ENCODE data around the gene PYHIN1. TPM values are rescaled to one million over a fixed set of nuclear protein-coding genes. Genes with fewer than 3 reads are reported as not detected.

Gene PYHIN1
- polyA plus RNA-seq (ENCODE audit: insufficient read length in 4 of 4): under 1 TPM in 3 of 4 donors, not detected in 1; 0.11 to 0.45 (median 0.21) TPM

DNA sequence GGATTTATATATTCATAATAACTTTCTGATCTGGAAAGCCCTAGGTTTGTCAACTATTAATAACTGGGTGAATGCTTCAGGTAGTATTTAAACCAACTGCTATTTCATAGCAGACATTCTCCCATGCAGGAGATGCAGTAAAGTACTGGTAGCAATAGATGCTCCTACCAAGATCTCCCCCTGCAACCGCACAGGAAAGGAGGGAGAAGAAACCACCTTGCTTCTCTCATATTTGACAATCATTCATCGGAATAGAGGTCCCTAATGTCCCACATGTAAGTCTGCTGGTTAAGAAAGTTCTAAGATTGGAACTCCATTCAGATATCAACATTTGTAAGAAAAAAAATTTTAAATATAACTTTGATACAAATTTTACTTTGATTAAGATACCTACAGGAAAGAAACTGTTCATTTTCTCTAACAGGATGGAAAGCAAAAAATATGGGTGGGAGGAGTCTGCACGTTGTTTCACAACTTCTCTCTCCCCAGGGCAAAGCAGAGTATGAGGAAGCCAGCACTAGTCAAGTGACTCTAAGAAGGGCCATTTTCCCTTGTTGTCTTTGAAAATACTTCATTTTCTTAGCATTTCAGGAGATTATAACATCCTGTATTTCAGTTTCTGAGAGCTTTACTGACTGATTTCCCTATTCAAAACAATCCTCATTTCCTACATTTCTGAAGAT, at the start of gene PYHIN1:
Gene PYHIN1 (plus strand): TSS at position 498 of the 683 bp plus-strand sequence. CDS start 5,359 bp downstream, outside the sequence.
- DNase-seq (ENCODE audit: low read depth in 4 of 4, low spot score in 3 of 4): no peak

DNA sequence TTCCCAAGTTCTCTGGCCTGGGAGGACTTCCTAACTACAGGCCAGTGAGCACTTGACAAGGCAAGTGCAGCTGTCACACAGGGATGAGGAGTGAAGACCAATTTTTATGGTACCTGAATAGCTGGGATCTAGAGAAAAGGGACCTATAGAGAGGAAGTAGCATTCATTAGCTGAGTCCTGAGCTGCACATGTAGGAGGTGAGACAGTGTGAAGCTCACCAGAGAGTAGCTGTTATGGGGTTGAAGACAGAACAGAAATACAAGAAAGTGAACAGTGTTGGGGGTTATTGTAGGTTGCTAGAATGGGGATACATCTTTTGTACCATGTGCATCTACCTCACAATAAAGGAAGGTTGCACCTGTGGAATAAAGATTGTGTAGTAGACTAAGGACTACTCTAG, 37.7 kb upstream of the PYHIN1 start:
- no peak for DNase-seq (ENCODE audit: low read depth in 4 of 4, low spot score in 3 of 4)

DNA sequence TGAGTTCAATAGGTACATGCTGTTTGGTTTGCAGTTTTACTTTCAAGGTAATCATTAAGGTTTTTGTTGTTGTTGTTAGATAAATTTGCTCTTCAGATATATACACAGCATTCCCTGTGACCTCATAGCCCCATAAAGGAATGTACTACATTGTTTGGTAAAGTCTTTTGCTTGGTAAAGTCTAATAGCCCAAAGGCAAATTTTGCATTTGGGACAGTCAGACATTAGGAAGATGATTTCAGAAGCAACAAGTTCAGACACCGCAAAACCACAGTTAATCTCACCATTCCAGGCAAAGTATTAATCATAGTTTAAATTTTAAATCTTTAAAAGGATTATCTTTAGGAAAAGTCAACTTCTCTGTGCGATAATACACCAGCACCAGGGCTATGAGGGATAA, 32.6 kb upstream of the PYHIN1 start:
- no peak for DNase-seq (ENCODE audit: low read depth in 4 of 4, low spot score in 3 of 4)

DNA sequence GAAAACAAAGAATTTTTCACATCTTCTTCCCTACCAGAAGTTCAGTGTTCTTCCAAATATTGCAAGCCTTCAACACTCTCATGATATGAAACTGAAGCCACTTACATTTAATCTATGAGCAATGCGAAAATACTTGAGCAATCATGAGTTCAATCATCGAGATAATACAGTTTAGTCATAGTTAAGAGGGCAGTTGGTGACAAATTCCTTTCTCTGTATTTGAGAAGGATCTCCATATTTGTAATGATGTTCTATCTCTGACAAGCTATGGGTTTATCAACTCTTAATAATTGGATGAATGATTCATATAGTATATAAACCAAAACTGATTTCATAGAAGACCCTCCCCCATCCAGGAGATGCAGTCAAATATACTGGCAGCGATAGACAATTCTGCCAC, 29.7 kb upstream of the PYHIN1 start:
- no peak for DNase-seq (ENCODE audit: low read depth in 4 of 4, low spot score in 3 of 4)

DNA sequence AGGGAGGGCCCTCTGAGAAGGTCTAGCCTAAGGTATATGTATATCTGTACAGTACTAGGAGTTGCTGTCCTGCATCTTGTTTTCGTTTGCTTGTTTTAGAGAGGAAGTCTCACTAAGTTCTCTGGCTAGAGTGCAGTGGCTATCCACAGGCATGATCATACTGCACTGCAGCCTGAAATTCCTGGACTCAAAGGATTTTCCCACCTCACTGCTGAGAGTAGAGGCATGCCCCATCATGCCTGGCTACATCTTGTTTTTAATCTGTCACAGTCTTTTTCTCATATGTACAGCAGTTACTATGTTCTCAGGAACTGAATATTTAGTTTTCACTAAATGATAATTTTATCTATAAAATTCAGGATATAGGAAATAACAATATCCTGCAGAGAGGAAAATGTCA, 15.3 kb upstream of the PYHIN1 start:
- no peak for DNase-seq (ENCODE audit: low read depth in 4 of 4, low spot score in 3 of 4)

DNA sequence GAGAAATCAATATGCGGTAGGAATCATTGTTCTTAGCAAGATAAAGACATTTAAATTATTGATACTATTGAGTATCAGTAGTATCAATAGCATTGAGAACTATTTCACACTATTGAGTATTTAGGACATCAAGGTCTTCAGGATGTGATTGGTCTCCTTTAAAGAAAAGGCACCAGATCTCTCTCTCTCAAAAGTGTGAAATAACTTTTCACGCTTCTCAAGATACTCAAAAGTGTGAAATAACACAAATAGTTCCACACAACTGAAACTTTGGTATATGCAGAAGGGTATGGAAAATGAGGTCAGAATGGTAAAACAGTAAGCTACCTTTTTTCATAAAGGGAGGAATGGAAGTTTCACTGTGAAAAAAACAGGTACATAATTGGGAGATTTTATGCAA, 6.7 kb upstream of the PYHIN1 start:
- DNase-seq (ENCODE audit: low read depth in 4 of 4, low spot score in 3 of 4): no peak

DNA sequence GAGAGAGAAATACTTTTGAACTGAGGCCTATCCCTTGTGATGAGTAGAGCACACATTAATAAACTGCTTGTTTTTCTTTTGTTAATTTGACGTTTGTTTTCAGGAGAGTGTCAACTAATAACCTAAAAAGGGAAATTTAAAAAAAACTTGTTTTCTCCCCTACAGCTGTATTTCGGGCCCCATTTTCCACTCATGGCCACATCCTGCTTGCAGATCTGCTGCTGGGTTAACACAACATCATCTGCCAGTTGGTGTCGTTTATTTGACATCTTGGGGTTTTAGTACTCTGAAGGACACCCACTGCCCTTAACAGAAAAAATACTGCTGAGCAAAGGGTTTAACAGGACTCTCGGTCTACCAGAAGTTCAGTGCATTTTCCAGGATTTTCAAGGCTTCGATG, 848 bp upstream of the PYHIN1 start:
- no peak for DNase-seq (ENCODE audit: low read depth in 4 of 4, low spot score in 3 of 4)

DNA sequence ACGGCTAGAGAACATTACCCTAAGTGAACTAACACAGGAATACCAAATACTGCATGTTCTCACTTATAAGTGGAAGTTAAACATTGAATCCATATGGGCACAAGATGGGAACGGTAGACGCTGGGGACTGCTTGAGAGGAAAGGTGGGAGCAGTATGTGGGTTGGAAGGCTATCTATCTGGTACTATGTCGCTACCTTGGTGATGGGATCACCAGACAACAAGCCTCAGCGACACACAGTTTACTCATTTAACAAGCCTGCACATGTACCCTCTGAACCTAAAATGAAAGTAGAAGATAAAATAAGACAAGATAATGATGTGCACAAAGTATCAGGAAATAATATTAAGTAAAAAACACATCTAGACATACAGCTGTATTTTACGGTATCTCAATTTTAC, 819 bp downstream of the PYHIN1 start:
- no peak for DNase-seq (ENCODE audit: low read depth in 4 of 4, low spot score in 3 of 4)

DNA sequence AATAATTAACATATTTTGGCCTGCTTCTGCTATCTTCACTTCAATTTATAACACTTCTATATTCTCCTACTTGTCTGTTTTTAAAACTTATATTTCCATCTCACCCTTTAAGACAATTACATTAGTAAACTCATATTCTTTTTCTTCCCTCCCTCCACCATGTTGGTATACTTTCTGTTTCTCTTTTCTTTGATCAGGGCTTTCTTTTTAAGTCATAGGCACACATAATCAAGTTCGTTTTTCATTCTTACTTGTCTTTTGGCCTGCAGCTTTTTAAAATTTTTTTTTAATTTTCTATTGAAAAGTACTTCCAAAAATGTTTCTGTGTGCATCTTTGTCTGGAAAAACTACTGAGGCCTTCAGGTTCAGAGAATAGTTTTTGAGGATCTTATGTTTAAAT, 2.3 kb downstream of the PYHIN1 start:
- DNase-seq (ENCODE audit: low read depth in 4 of 4, low spot score in 3 of 4): no peak

DNA sequence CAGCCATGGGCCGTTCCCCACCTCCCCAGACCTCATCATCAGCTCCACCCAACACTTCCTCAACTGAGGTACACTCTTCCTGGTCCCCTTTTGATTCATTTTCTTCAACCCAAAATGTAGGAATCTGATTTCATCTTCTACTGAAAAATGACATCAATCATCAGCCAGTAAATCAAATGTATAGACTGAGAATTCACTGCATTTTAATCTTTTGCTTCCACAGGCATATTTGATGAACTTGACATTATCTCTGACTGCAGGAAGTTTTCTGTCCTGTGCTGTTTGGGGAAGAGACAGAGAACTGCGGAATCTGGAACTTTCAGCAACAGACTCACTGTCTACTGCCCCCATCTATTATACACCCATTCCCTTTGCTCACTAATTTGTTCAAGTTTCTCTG, 7.8 kb downstream of the PYHIN1 start:
- DNase-seq (ENCODE audit: low read depth in 4 of 4, low spot score in 3 of 4): no peak

DNA sequence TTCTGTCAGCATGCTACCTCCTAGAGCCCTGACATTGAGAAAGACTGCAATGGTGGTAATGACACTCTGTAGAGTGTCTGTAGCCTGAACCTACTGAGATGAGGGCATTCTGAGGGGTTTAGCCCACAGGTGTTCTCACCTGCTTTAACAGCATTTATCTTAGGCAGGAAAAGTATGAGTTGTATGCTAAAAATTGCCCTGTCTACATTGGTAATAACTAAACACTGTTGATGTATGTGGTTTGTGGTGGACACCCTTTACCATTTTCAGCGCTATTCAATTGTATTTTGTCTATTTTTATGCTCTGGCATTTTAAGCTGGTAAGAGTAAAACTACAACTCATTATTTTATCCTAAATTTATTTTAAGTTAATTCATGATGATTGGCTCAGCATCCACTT, 10.0 kb downstream of the PYHIN1 start:
- DNase-seq (ENCODE audit: low read depth in 4 of 4, low spot score in 3 of 4): no peak

DNA sequence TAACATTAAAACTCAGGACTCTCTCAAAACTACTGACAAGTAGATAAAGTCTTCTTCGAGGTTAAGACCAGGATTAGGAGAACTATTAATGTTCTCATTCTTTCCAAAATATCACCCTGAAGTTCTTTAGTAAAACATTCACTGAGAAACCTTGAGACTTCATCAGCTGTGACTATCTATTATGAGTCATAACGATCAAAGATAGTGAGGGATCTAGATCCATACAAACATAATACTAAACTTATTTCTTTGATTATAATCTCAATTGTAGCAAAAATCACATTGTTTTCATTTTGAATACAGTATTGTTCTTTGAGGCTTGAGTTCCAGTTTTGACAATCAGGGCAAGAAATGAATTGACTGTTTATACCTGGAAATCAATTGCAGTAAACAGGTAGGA, 11.1 kb downstream of the PYHIN1 start:
- DNase-seq (ENCODE audit: low read depth in 4 of 4, low spot score in 3 of 4): no peak

DNA sequence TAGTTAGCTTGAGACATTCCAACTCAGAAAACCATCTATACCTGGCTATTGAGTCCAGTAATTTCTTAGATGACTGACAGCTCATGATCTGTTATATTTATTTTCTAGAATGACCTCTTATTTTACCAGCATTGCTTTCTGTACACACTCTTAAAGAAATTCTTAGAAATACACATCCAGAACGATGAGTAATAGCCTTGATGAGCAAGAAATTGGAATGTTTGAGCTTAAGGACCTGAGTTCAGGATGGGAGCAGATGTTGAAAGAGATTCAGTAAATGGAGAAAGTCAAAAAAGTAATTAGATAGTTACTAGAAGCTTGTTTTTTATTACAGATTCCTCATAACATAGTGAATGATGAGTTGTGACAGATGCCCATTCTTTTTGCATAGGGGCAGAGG, 11.7 kb downstream of the PYHIN1 start:
- DNase-seq (ENCODE audit: low read depth in 4 of 4, low spot score in 3 of 4): no peak

DNA sequence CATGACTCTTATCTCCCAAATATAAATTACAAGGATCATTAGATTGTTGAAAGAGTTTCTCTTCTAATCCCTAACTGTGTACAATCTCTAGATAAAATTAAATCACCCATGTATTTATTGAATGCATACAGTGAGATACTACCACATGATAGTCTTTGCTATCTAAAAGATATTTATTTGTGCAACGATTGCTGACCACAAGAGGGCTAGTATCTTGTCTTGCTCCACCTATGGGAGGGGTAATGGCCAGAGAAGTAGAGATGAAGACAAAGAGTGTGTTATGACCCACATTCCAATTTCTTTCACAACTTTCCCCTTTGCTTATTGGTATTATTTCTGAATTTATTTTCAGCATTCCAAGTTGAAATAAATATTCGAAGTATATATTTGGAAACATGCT, 13.7 kb downstream of the PYHIN1 start:
- DNase-seq (ENCODE audit: low read depth in 4 of 4, low spot score in 3 of 4): no peak

DNA sequence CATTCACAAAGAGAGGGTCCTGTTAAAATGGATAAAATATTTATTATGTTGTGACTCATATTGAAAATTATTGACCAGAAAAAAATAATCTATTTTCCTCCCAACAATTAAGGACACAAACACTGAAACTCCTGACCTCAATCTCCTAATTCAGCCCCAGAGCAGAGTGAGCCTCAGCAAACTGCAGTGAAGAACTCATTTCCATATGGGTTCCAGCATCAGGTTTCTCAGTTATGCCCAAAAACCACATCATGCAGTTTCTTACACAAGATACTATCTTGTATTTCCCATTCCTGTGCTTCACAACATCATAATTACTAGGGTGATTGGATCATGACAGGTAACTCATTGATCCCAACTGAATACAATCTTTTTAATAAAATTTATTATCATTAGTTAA, 15.4 kb downstream of the PYHIN1 start:
- DNase-seq (ENCODE audit: low read depth in 4 of 4, low spot score in 3 of 4): no peak

DNA sequence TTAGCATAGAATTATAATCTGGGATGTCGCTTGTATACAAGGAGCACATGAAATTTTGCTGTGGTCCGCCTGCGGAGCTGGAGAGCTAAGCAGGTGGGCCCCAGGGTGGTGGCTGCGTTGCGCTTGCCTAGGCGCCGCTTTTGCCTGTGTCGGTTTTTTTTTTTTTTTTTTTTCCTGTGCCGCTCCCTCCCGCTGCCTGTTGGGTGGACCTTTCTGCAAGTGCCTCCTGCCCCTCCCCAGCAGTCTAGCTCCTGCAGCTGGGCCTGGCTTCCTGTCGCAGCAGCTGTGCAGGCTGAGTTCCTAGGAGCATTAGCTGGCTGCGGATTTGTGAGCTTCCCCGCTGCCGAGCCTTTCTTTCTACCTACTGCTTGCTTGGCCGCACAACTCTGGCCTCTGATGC, 20.6 kb downstream of the PYHIN1 start:
- DNase-seq (ENCODE audit: low read depth in 4 of 4, low spot score in 3 of 4): no peak

DNA sequence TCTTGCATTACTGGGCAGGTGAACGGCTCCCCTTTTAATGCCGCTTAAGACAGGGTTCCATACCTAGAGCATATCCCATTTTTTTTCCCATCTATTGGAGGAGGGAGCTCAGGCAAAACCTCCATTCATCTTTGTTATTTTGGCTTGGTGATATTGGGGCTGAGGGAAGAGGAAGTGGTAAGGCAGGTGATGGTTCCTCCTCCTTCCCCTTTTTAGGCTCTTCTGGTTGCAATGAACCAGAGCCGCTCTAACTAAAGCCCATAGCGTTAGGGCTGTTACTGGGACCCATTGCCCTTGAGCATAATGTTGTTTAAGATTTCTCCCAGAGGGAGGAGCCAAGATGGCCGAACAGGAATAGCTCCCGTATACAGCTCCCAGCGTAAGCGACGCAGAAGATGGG, 21.1 kb downstream of the PYHIN1 start:
- no peak for DNase-seq (ENCODE audit: low read depth in 4 of 4, low spot score in 3 of 4)

DNA sequence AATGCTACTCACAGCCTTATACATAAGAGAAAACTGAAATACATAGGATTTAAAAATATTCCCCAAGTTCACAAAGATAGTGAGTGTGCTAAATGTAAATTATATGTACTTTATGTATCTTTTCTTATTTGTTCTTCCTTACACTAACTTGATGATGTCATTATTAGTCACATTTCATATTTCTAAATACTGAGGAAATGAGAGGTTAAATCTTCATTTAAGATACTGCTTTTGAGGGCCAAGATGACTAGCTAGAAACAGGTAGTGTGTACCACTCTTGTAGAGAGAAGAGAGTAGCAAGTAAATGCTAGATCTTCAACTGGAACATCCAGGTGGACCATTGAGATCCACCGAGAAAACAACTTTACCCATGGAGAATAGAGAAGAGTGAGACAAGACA, 29.8 kb downstream of the PYHIN1 start:
- no peak for DNase-seq (ENCODE audit: low read depth in 4 of 4, low spot score in 3 of 4)

DNA sequence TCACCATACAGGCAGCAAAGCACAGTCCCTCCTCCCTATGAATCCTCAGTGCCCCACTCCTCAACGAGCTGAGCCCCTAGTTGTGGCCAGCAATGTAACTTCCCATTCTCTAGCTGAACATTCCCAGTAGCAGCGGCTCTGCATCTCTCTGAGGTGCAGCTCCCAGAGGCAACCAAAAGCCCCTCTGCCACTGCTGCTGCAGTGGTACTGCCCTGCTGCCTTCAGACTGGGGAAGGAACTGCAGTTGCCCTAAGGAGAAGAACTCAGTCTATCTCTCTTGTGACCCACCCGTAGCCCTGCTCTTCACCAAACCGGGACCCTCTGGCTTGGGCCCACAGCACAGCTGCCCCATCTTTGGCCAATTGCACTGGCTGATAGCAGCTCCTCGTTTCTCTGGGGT, 31.6 kb downstream of the PYHIN1 start:
- DNase-seq (ENCODE audit: low read depth in 4 of 4, low spot score in 3 of 4): no peak

DNA sequence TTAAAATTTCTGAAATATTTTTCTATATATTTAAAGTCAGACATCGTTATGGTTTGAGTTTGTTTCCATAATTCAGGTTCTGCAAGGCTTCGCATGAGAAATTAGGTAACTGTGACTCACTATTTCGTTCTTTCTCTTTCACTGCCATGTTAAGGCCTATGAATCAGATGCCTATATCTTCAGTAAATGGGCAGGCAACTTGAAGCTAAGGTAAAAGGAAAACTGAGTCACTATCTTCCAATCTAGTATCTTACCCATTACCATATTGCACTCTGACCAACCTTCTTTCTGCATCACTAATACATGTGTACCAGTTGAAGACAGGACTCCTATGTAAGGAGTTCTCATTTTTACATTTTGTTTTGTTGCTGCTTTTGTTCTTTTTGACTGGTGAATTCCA, 37.8 kb downstream of the PYHIN1 start:
- no peak for DNase-seq (ENCODE audit: low read depth in 4 of 4, low spot score in 3 of 4)

DNA sequence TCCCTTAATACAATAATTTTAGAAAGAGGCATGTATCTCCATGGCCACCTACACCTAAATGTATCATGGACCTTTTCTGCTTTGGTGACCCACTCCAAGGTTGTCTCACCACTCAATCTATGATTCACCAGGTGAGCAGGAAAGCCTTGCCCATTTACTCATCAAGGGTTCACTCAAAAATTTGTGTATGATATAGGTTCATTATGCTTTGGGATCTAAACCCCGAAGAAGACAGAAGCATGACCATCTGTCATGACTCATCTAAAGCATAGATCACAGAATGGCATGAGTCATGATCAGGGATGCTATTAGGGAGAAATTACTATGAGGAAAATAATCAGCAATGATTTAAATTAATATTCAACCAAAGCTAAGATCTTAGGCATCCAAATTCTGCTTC, 38.5 kb downstream of the PYHIN1 start:
- DNase-seq (ENCODE audit: low read depth in 4 of 4, low spot score in 3 of 4): no peak

DNA sequence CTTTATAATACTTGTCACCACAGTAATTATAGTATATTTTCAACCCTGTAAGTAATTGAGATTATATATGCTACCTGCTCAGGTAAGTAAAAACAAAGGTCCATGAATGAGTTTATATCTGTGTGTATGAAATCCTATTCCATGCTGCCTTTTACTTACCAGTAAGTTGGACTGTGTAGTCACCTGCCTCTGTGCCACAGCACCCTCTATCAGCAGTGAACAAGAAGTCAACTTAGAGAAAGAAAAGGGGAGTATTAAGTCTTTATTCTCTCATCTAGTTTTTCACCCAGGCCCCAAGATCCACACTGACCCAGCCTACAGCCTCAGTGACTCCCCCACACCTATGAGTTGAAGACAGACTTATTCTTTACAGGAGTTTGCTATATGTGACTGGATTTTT, 41.5 kb downstream of the PYHIN1 start:
- DNase-seq (ENCODE audit: low read depth in 4 of 4, low spot score in 3 of 4): no peak

DNA sequence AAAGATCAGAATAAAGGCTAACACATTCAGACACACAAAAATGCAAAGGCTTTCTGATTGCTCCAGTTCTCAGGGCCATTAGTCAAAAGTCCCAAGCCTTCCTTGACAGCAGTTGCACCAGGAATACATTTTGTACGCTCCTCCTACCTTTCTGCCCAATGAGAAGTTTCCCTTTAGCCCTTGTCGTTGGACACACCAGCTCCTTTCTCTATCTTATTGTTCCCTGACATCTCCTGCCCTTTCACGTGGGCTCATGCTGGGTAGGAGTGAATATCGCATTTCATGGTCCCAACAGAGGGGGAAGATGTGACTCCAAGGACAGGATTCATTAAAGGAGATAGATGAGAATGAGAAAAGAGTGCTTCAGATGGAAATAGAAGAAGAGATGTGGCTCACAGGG, 44.9 kb downstream of the PYHIN1 start:
- DNase-seq (ENCODE audit: low read depth in 4 of 4, low spot score in 3 of 4): no peak

Data from left renal pelvis (tissue), 4 donors.